SU-DHL-6 (cell line): Measurements from ENCODE around the gene TTR.

Source experiments
- CTCF ChIP-seq: fragments of 200-600 bp; sonication (generic); IDR thresholded peaks from one replicate; pipeline ENCODE4 v1.5.1; 2017; ENCODE audit warnings: antibody characterized with exemption, mild to moderate bottlenecking, low read length, moderate library complexity; ENCODE audit not compliant: insufficient read depth, poor library complexity, severe bottlenecking
- EZH2phosphoT487 ChIP-seq: fragments of 200-600 bp; sonication (generic), shearing (Covaris generic); conservative IDR thresholded peaks from 2 replicates; pipeline ENCODE4 v1.6.1; 2018; ENCODE audit warnings: mild to moderate bottlenecking, antibody characterized with exemption, low read length, moderate library complexity, mixed read lengths

- TF ChIP-seq CTCF = no peak
- no peak for TF ChIP-seq EZH2phosphoT487
Observed at GRCh38 chr18:31581498-31582197, 10.0 kb upstream of the TTR start.
